Skeletal muscle satellite cell (primary cell): ENCODE results near the gene SH3BGRL3.
"Not testable (repeated sequence)": the region's sequence is repeated elsewhere in the genome, so short reads cannot be mapped to it uniquely, and the experiment has no call there.

ENCODE experiments used
- H3K27me3 ChIP-seq: 2 replicates; pipeline ENCODE4 v1.7.0; 2013; ENCODE audit warnings: low read length; ENCODE audit not compliant: control insufficient read depth, insufficient read depth
- H3K36me3 ChIP-seq: 2 replicates; pipeline ENCODE4 v1.7.0; 2013; ENCODE audit warnings: mild to moderate bottlenecking, control low read depth, low read length; ENCODE audit not compliant: insufficient read depth
- H3K4me1 ChIP-seq: 2 replicates; pipeline ENCODE4 v1.7.0; 2013; ENCODE audit warnings: low read length; ENCODE audit not compliant: control insufficient read depth, insufficient read depth
- H3K4me2 ChIP-seq: 2 replicates; pipeline ENCODE4 v1.7.0; 2013; ENCODE audit warnings: mild to moderate bottlenecking, low read length
- H3K4me3 ChIP-seq: 2 replicates; pipeline ENCODE4 v1.7.0; 2013; ENCODE audit warnings: low read length
- H3K9ac ChIP-seq: 2 replicates; pipeline ENCODE4 v1.7.0; 2013; ENCODE audit warnings: mild to moderate bottlenecking, low read depth, low read length, moderate library complexity
- H3K9me3 ChIP-seq: replicated peaks from 2 replicates; pipeline ENCODE4 v1.7.0; 2013; ENCODE audit warnings: mild to moderate bottlenecking, control low read depth, low read length

The SH3BGRL3 gene

GRCh38 chr1:26324550-26324949, 44.7 kb downstream of the SH3BGRL3 start:
- Histone ChIP-seq H3K4me3 (no peak overlapping the region), H3K9me3 (no peaks in the 10 kb centered on the region), H3K9ac (no peak overlapping the region), H3K4me2 (no peak overlapping the region), H3K27me3 (peaks cover 28% of the 10 kb centered on the region), H3K36me3 (no peaks in the 10 kb centered on the region), H3K4me1 (peaks cover 5% of the 10 kb centered on the region)

DNA sequence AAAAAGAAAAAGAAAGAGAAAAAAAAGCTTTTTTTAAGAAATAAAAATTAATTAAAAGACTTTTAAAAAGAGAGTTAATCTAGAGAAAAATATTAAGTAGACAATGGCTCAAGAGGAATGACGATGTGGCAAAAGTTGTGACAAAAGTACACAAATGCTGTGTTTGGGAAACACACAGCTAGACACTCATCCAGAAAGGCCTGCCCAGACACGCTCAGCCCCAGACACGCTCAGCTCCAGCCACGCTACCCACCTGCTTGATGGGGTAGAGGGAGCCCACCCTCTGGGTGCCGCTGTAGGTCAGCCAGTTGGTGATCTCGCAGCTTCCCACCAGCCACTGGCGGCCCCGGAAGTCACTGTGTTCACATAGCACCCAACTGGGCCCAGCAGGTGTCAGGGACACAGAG, 48.1 kb downstream of the SH3BGRL3 start:
- Histone ChIP-seq H3K9me3 (no peaks in the 10 kb centered on the region), H3K9ac (no peak overlapping the region), H3K27me3 (peaks cover 39% of the 10 kb centered on the region), H3K4me2 (no peak overlapping the region), H3K36me3 (no peaks in the 10 kb centered on the region), H3K4me1 (no peaks in the 10 kb centered on the region), H3K4me3 (no peak overlapping the region)

DNA sequence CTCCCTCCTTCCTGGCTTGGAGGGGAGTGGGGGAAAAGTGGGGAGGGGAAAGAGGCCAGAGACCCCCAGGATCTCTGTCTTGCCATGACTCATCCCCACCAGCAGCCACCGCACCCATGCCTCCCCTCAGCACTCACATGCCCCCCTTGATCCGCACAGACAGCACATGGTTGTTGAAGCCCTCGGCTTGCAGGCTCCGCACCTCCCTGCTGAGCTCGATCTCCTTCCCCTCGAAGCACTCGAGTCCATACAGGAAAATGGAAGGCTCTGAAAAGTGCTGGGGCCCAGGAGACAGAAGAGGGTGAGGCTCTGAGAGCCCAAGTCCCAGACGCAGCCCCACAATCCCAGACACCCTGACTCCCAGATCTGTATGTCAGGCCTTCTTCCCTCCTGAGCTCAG, 48.7 kb downstream of the SH3BGRL3 start:
- H3K9me3 ChIP-seq: no peaks in the 10 kb centered on the region
- H3K36me3 ChIP-seq: no peaks in the 10 kb centered on the region
- no peak overlapping the region for H3K4me2 ChIP-seq
- no peak overlapping the region for H3K9ac ChIP-seq
- H3K27me3 ChIP-seq: peaks cover 39% of the 10 kb centered on the region
- no peaks in the 10 kb centered on the region for H3K4me1 ChIP-seq
- H3K4me3 ChIP-seq: no peak overlapping the region

GRCh38 chr1:26329380-26329779, 49.5 kb downstream of the SH3BGRL3 start:
- H3K4me1 ChIP-seq, H3K4me3 ChIP-seq, H3K4me2 ChIP-seq, H3K9me3 ChIP-seq, H3K9ac ChIP-seq, H3K36me3 ChIP-seq: not testable (repeated sequence)
- H3K27me3 ChIP-seq: peaks cover 36% of the 10 kb centered on the region

GRCh38 chr1:26330276-26330675, 50.4 kb downstream of the SH3BGRL3 start:
- Histone ChIP-seq H3K4me1 (no peaks in the 10 kb centered on the region), H3K4me2 (no peak overlapping the region), H3K27me3 (peaks cover 30% of the 10 kb centered on the region), H3K36me3 (no peaks in the 10 kb centered on the region), H3K9ac (no peak overlapping the region), H3K4me3 (no peak overlapping the region), H3K9me3 (no peaks in the 10 kb centered on the region)
